Tongue (tissue), 2 donors: ENCODE results near the gene SOHLH1. TPM values are rescaled to one million over a fixed set of nuclear protein-coding genes. Genes with fewer than 3 reads are reported as not detected.

Experiments
- DNase-seq: peaks from one replicate; pipeline ENCODE4 v3.0.0-alpha.2; 2015
- total RNA-seq: library from RNA; depleted of rRNA; stranded (reverse); fragments of >200 nt; gene quantifications from one replicate; pipeline ENCODE4 v1.2.3, GENCODE V29; 2014

Gene SOHLH1
- not detected for total RNA-seq

- no peak for DNase-seq
Observed at GRCh38 chr9:135699440-135699839, at the start of gene SOHLH1. Gene SOHLH1, minus strand, starts transcription at chr9:135699481. Its CDS starts 14 bp downstream, at chr9:135699467.

- DNase-seq, result no peak
Observed at GRCh38 chr9:135748676-135749075, 49.4 kb upstream of the SOHLH1 start.

- no peak for DNase-seq
Observed at GRCh38 chr9:135747311-135747710, 48.0 kb upstream of the SOHLH1 start.

GRCh38 chr9:135746565-135746964 is 47.3 kb upstream of the SOHLH1 start:
- DNase-seq, result no peak

GRCh38 chr9:135745686-135746324 is 46.5 kb upstream of the SOHLH1 start:
- no peak for DNase-seq

- no peak for DNase-seq
Observed at GRCh38 chr9:135745189-135745588, 45.9 kb upstream of the SOHLH1 start.

GRCh38 chr9:135744333-135745070 is 45.2 kb upstream of the SOHLH1 start:
- DNase-seq, result no peak

GRCh38 chr9:135743546-135744332 is 44.5 kb upstream of the SOHLH1 start:
- peak; percentile 16 for DNase-seq

GRCh38 chr9:135743021-135743420 is 43.7 kb upstream of the SOHLH1 start:
- DNase-seq, result no peak

- no peak for DNase-seq
Observed at GRCh38 chr9:135741276-135742219, 42.3 kb upstream of the SOHLH1 start.

GRCh38 chr9:135739271-135740220 is 40.3 kb upstream of the SOHLH1 start:
- no peak for DNase-seq

- DNase-seq, result no peak
Observed at GRCh38 chr9:135737840-135738521, 38.7 kb upstream of the SOHLH1 start.

GRCh38 chr9:135736979-135737839 is 37.9 kb upstream of the SOHLH1 start:
- no peak for DNase-seq

- DNase-seq, result no peak
Observed at GRCh38 chr9:135736272-135736978, 37.1 kb upstream of the SOHLH1 start.

GRCh38 chr9:135734616-135735144 is 35.4 kb upstream of the SOHLH1 start:
- no peak for DNase-seq

- DNase-seq, result no peak
Observed at GRCh38 chr9:135732569-135733257, 33.4 kb upstream of the SOHLH1 start.

- DNase-seq, result no peak
Observed at GRCh38 chr9:135731454-135731853, 32.2 kb upstream of the SOHLH1 start.

GRCh38 chr9:135729480-135729879 is 30.2 kb upstream of the SOHLH1 start:
- DNase-seq, result no peak
